HCEC 1CT (cell line): ENCODE results near the gene TCF12.
A peak's percentile ranks its signal among the peaks of the same experiment; 100 is the strongest.
"Not testable (repeated sequence)": the region's sequence is repeated elsewhere in the genome, so short reads cannot be mapped to it uniquely, and the experiment has no call there.

Experiments
- DNase-seq: peaks from one replicate; pipeline ENCODE4 v3.0.0-alpha.2; 2017

The TCF12 gene

GRCh38 chr15:56916825-56917477 is 1.5 kb upstream of the TCF12 start:
- no peak for DNase-seq

GRCh38 chr15:56917652-56918045 is 795 bp upstream of the TCF12 start:
- DNase-seq, result no peak

GRCh38 chr15:56919031-56919608 is 676 bp downstream of the TCF12 start:
- peak; percentile 66 for DNase-seq

- peak; percentile 33 for DNase-seq
Measured at GRCh38 chr15:56919609-56920366, 1.3 kb downstream of the TCF12 start.

GRCh38 chr15:56920367-56920627 is 1.9 kb downstream of the TCF12 start:
- DNase-seq, result no peak

GRCh38 chr15:56923174-56923591 is 4.7 kb downstream of the TCF12 start:
- no peak for DNase-seq

- DNase-seq, result no peak
Measured at GRCh38 chr15:56927816-56928215, 9.4 kb downstream of the TCF12 start.

GRCh38 chr15:56929399-56929798 is 11.0 kb downstream of the TCF12 start:
- peak; percentile 67 for DNase-seq

GRCh38 chr15:56929933-56930332 is 11.5 kb downstream of the TCF12 start:
- peak; percentile 12 for DNase-seq

- no peak for DNase-seq
Measured at GRCh38 chr15:56930669-56931313, 12.3 kb downstream of the TCF12 start.

GRCh38 chr15:56931639-56932508 is 13.4 kb downstream of the TCF12 start:
- DNase-seq, result no peak

- not testable (repeated sequence) for DNase-seq
Measured at GRCh38 chr15:56932509-56932868, 14.0 kb downstream of the TCF12 start.

- no peak for DNase-seq
Measured at GRCh38 chr15:56933410-56933809, 15.0 kb downstream of the TCF12 start.

- no peak for DNase-seq
Measured at GRCh38 chr15:56933811-56934210, 15.4 kb downstream of the TCF12 start.

- peak; percentile 32 for DNase-seq
Measured at GRCh38 chr15:56934269-56934668, 15.8 kb downstream of the TCF12 start.

GRCh38 chr15:56936929-56937328 is 18.5 kb downstream of the TCF12 start:
- no peak for DNase-seq

GRCh38 chr15:56939257-56939656 is 20.8 kb downstream of the TCF12 start:
- peak; percentile 64 for DNase-seq

- DNase-seq, result no peak
Measured at GRCh38 chr15:56940388-56940787, 21.9 kb downstream of the TCF12 start.

GRCh38 chr15:56942118-56942517 is 23.7 kb downstream of the TCF12 start:
- no peak for DNase-seq

- DNase-seq, result peak; percentile 29
Measured at GRCh38 chr15:56943403-56943802, 25.0 kb downstream of the TCF12 start.

- DNase-seq, result no peak
Measured at GRCh38 chr15:56944485-56944884, 26.0 kb downstream of the TCF12 start.

GRCh38 chr15:56946150-56946549 is 27.7 kb downstream of the TCF12 start:
- DNase-seq, result no peak
